Activated gamma-delta T cell treated with Interleukin-2 at 50 U/mL for 16 hours (primary cell): ENCODE measurements around the gene RPS8.
"Not testable (repeated sequence)": the region's sequence is repeated elsewhere in the genome, so short reads cannot be mapped to it uniquely, and the experiment has no call there.

ENCODE experiments used
- DNase-seq: peaks from one replicate; pipeline ENCODE4 v3.0.0-alpha.2; 2020

Gene RPS8

DNA sequence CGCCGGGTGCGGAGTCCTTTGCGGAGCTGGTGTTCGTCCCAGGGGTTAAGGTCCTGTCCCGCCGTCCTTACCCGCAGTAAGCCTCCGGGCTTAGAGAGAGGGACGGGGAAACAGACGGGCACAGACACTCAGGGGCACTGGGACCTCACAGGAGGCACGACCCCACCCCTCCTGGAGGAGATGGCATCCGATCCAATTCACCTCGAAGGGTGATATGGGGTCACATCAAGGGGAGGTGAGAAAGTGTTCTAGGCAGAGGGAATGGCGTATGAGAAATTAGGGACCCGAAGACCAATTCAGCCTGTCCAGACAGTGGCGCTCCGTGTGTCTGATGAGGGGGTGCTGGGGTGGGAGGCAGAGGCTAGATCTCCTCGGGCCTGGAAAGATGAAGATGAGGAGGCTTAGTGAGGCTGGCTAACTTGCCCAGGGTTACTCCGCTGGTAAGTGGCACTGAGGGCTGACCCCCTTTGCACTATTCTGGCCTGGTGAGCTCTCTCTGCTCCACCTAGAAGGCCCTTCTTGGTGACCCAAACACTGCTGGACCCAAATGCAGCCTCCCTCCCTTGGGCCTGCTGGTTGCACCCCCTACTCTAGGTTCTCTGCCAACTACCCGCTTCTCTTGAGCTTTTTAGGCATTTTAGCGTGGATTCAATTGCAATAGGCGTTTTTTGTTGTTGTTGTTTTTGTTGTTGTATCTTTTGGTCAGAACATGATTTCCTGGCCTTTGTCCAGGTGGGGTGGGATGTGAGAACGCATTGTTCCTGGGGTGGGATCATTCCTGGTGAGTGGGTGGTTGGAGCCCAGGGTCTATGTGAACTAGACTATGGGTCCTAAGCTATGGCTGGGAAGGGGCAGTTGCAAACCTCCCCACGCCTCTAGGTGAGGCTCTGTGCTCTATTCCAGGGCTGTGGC lies 45.2 kb downstream of the RPS8 start:
- no peak for DNase-seq

- DNase-seq, result no peak
Measured at GRCh38 chr1:44821240-44821715, 45.9 kb downstream of the RPS8 start.

- DNase-seq, result no peak
Measured at GRCh38 chr1:44822131-44822701, 46.9 kb downstream of the RPS8 start.

DNA sequence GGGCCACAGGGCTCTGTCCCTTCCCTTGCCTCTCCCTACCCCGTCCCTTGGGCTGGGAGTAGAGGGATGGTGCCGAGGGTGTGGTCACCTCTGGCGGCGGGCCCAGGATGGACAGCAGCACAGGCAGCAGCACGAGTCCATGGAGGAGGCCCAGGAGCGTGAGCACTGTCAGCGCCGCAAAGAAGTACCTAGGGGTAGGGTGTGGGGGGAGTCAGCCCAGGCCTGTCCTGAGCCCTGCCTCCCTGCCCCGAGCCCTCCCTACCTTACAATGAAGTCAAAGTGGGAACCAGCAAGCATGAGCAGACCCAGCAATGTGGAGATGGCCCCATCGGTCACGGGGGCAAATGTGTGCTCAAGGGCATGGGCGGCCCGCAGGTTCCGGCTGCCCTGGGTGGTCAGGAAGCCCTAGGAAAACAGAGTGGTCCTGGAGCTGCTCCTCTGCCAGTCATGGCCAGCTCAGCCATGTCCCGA lies 47.7 kb downstream of the RPS8 start:
- no peak for DNase-seq

GRCh38 chr1:44824392-44824791 lies 49.1 kb downstream of the RPS8 start:
- not testable (repeated sequence) for DNase-seq

DNA sequence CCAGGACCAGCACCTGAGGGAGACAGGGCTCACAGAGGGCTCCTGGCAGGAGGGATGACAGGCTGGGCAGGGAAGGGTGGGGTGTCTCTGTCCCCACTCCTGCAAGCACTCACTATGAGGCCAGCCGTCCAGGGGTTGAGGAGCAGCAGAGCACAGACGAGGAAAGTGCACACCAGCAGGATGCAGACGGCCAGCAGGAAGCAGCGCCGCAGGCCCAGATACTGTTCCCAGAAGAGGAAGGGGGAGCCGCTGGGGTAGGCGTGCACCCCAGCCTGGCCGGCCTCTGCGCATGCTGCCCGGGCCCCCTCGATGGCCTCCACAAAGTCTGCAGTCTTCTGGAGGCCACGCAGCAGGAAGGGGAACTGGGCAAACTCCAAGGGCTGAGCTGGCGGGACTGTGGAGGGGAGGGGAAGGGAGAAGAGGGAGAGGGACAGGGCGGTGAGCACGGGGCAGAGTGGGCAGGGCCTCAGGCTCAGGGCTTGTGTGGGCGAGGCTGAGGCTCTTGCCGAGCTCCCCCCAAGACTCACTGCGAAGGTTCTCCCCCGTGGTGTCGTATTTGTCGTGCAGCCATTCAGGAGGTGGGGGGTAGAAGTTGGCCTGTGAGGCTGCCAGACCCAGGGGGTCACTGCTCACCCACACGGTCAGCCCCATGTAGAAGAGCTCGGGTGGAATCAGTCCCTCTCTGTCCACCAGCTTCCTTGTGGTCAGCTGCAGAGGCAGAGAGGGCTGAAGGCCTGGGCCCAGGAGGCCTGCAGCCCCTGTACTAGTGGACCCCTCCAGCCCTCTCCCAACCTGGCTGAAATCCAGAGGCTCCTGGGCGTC lies 51.2 kb downstream of the RPS8 start:
- DNase-seq, result no peak

- DNase-seq, result no peak
Measured at GRCh38 chr1:44827197-44828002, 52.1 kb downstream of the RPS8 start.

DNA sequence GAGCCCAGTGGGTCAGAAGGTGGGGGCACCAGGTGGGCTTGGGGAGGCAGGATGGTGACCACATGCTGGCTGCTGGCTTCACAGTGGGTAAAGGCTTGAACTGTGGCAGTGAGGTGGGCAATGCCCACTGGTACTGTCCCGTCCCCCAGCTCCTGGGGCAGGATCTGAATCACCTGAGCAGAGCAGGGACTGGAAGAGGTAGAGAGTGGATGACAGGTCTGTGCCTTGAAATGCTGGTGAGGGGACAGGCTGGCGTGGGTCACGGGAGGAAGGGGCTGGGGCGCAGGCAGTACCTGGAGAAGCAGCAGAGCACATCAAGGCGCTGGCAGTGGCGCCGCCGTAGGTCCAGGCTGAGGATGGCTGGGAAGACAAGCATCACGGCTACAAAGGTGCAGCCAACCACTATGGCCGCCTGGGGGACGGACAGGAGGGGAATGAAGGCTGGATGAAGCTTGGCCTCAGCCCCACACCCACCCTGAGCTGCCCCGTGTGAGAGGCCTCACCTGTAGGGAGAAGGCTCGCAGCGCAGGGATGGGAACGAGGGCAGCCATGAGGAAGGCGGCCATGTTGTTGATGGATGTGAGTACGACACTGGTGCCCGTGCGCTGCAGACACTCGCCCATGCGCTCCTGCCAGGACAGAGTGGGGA lies 52.8 kb downstream of the RPS8 start:
- no peak for DNase-seq
